ENCODE data around the gene CLEC6A.
"Not testable (repeated sequence)": the region's sequence is repeated elsewhere in the genome, so short reads cannot be mapped to it uniquely, and the experiment has no call there.

CLEC6A gene

DNA sequence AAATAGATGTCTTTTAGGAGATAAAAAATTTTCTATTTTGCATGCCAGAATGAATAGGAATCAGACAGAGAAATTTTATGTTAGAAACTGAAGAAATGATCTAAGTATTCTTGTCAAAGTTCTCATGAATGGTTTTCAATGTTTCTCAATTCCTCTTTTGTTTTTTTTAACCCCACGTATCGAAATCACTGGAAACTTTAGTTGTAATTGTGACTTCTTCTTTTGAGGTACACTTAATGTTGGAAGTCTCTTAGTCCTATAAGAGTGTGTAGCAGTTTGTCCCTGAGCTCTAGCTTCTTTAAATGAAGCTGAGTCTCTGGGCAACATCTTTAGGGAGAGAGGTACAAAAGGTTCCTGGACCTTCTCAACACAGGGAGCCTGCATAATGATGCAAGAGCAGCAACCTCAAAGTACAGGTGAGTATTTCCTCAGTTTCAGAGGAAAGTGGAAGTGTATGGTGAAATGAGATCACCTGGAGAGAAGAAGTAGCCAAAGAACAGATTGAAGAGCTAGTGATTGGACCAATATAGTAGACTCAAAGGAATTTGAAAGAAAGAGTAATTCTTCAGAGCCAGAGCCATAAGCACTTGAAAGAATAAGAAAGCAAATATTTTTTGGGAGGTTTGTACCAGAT is at the start of gene CLEC6A:
Gene CLEC6A, plus strand, starts transcription at position 236 of the 634 bp plus-strand sequence. Its CDS starts 150 bp downstream, at position 386.
- FAIRE-seq (no peak), DNase-seq (ENCODE audit: low spot score) (no peak)

DNA sequence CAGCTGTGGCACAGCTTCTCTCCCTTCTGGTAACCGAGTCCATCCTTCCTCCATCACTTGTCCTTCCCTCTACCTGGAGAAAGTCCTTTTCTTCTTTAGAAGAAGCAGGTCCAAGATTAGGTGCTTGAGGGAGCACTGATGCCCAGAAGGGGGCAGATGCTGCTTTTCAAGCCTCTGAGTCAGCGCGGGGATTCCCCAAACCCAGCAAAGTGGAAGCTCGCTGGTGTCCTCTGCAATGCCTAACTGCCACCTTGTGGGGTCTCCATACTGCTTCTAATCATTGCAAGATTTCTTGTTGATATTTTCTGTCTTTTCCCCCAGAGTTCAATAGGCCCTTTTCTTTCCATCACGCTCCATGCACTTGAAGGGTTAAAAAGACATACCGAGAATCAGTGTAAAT is 36.2 kb upstream of the CLEC6A start:
- DNase-seq (ENCODE audit: low spot score) = not testable (repeated sequence)

DNA sequence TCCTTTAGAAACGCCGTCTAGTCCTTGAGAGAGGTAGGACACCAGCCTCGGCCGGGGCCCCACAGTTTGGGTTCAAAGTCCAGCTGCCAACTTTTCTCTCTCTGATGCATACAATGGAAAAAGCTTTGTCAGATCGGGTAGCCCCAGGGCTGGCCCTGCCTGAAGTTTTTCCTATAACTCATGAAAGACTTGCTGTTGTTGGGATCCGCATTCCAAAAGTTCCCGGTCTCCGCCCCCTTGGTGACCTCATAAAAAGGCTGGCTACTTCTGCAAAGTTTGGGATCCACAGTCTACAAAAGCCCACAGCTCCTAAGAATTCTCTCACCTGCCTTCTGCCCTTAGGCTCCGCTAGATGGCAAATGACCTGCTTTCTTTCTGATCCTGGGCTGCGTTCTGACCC is 35.3 kb upstream of the CLEC6A start:
- FAIRE-seq (no peak), DNase-seq (ENCODE audit: low spot score) (no peak)

More for the DNA sequence above, 36.2 kb upstream of the CLEC6A start:
- not testable (repeated sequence) for FAIRE-seq

GRCh38 chr12:8444536-8445278 is 11.1 kb upstream of the CLEC6A start:
- FAIRE-seq; DNase-seq (ENCODE audit: low spot score): not testable (repeated sequence)

DNA sequence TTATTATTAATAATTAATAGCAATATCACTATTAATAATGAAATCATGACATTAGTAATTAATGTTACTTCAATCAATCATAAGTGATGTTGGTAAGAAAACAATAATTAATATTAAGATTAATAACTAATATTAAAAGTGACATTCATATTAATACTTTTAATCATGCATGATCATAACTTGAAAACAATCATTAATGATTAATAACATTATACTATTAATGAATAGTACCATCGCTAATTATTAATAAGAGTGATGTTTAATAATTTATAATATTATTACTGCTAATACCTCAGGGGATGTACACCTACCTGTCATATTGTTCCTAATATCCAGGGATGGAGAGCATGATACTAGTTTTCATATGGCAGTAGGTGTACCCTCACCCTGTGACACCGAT is 10.0 kb upstream of the CLEC6A start:
- DNase-seq (ENCODE audit: low spot score) = no peak
- peak; percentile 18 for FAIRE-seq

DNA sequence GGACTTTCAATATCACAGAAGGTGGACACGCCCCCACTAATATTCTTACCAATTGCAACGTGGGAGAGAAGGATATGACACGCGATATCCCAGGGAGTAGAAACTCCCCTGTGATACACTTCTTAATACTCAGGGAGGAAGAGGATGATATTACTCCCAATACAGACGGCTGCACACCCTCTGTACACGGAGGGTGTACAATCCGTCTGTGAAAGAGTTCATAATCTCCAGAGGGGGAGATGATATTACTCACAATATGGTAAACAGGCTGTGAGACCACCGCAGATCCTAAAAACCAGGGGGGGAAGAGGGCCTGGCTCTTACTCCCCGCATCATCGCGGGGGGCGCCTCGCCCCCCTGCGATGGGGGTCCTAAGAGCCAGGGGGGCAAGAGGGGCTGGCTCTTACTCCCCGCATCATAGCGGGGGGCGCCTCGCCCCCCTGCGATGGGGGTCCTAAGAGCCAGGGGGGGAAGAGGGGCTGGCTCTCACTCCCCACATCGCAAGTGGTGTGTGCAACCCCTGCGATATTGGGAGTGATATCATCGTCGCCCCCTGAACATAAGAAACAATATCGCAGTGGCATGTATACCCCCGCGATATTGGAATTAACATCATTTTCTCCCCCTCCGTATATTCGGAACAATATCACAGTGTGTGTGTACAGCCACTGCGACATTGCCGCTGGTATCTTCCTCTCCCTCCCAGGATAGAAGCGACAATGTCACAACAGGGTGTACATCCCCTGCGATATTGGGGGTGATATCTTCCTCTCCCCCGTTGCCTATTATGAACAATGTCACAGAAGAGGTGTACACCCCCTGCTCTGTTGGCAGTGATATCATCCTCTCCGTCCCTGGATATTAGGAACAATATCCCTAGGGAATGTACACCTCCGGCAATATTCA is 8.9 kb upstream of the CLEC6A start:
- DNase-seq (ENCODE audit: low spot score) (no peak), FAIRE-seq (no peak)

DNA sequence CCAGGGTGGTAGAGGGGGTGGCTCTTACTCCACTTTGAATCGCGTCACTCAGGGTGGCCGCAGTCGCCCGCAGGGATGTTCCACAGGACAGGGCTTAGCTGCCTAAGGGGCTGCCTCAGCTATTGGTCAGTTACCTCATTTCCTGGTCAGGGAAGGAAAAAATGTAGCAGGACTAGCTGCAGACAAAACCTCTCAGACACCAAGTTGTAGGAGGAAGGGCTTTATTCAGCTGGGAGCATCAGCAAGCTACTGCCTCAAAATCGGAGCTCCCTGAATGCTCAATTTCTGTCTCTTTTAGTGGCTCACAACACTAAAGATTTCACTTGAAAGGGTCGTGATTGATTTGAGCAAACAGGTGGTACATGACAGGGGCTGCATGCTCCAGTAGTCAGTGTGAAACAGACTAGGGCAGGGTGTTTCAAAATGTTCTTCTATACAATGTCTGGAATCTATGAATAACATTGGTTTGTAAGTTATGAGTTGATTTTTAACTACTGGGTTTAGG is 6.4 kb upstream of the CLEC6A start:
- FAIRE-seq (no peak), DNase-seq (ENCODE audit: low spot score) (no peak)

GRCh38 chr12:8452036-8452435 is 3.7 kb upstream of the CLEC6A start:
- FAIRE-seq (no peak), DNase-seq (ENCODE audit: low spot score) (no peak)

- FAIRE-seq = no peak
- DNase-seq (ENCODE audit: low spot score) = no peak
Observed at GRCh38 chr12:8453021-8453513, 2.7 kb upstream of the CLEC6A start.

GRCh38 chr12:8453796-8454195 is 2.0 kb upstream of the CLEC6A start:
- DNase-seq (ENCODE audit: low spot score) (no peak), FAIRE-seq (no peak)

DNA sequence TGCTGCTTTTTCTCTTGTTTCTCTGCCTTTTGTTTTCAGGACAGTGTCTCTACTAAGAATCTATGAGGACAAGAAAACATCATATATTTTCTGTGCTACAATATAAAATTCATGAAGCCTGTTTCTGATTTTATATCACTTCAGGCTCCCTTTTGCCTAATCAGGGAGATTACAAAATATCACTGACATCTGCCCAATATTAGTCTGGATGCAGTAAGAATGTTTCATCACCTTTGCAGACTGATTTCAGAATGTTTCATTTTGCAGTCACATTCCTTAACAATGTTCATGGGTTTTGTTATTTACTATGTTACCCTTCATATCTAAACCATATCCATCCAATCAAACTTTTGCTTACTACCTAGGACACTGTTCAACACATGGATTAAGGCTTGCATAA is 491 bp upstream of the CLEC6A start:
- DNase-seq (ENCODE audit: low spot score) (no peak), FAIRE-seq (no peak)

GRCh38 chr12:8461426-8461825 is 5.7 kb downstream of the CLEC6A start:
- no peak for DNase-seq (ENCODE audit: low spot score)
- no peak for FAIRE-seq

- DNase-seq (ENCODE audit: low spot score) (no peak), FAIRE-seq (no peak)
Observed at GRCh38 chr12:8465301-8465996, 9.7 kb downstream of the CLEC6A start.

- no peak for DNase-seq (ENCODE audit: low spot score)
- no peak for FAIRE-seq
Observed at GRCh38 chr12:8466241-8466640, 10.5 kb downstream of the CLEC6A start.

GRCh38 chr12:8471090-8471489 is 15.3 kb downstream of the CLEC6A start:
- DNase-seq (ENCODE audit: low spot score) = no peak
- FAIRE-seq = no peak

- FAIRE-seq = no peak
- DNase-seq (ENCODE audit: low spot score) = no peak
Observed at GRCh38 chr12:8475508-8476203, 19.9 kb downstream of the CLEC6A start.

DNA sequence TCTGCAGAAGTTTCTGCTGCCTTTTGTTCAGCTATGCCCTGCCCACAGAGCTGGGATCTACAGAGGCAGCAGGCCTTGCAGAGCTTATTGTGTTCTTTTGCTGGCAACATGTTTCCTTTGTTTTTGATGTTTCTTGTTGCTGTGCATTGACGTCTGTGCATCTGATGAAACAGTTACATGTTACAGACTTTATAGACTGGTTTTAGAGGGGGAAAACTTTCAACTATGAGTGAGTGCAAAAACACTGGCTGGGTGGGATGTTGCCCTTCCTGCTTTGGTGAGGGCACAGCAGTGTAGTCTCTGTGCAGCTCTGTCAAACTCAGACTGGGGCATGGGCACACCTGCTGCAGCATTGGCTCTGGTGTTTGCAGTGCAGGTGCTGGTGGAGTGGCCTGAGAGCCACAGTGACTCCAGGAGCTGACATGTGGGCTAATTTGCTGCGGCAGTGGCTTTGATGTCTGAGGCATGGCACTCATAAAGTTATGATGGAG is 26.9 kb downstream of the CLEC6A start:
- FAIRE-seq (no peak), DNase-seq (ENCODE audit: low spot score) (no peak)

DNA sequence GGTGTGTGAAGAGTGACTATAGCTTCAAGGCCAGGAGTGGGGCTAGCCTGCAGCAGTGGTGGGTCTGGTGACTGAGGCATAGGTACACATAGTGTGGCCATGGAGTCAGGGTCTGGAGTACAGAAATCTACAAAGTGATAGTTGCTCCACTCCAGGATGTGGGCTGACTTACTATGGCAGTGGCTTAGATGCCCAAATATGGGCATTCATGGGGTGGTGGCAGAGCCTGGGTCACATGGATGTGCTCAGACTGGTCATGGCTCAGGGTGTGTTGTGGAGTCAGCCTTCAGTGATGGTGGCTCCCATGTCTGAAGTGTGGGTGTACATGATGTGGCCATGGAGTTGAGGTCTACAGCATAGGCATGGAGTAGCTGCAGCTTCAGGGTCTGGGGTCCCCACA is 27.3 kb downstream of the CLEC6A start:
- no peak for FAIRE-seq
- no peak for DNase-seq (ENCODE audit: low spot score)

DNA sequence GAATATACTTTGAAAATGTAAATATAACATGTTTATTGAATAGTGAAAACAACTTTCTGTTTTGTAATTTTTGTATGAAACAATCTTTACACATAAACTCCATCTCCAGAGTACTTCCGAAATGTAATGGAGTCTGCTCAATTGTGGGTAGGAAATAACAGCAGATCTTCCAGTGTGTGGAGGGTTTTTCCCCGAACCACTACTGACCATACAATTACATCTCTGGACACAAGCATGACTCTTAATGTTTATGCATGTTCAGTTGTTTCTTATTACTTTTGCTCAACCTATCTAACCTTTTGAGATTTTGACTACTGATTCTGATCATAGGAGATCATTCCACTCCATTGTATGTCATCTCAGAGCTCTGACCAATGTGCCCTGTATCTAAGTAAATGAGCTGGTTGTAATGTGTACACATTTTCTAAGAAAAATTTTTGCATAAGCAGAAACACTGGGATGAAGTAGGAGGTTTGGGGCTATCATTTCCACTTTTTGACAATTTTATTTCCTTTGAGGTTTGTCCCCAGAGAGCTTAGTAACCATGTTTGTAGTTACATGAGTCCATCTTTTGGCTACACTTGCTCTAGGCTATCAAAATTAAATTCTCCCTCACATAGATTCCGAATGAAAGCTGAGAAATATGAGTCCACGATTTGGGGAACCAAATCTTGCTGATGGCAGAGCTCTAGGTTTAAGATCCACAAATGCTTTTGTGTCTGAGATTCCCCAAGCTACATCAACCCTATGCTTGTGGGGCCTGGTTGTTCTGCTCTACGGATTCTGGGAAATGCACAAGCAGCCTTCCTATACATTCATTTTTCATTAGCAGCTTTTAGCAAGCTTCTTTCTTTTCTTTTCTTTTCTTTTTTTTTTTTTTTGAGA is 36.1 kb downstream of the CLEC6A start:
- no peak for FAIRE-seq
- no peak for DNase-seq (ENCODE audit: low spot score)

Measured in RCC 7860 (cell line).